B cell (primary cell): ENCODE results near the gene PAN2. TPM values are rescaled to one million over a fixed set of nuclear protein-coding genes. Genes with fewer than 3 reads are reported as not detected.

Experiments
- ATAC-seq: fragments of 200-7000 bp; cut with Tn5 transposase; one replicate; pipeline ENCODE4 v1.10.0; 2021; ENCODE audit warnings: low read depth, mild to moderate bottlenecking, moderate number of reproducible peaks, moderate library complexity
- CTCF ChIA-PET: fragments of 350-600 bp; sonication (Branson Sonifier 250); formaldehyde crosslinking; loops from one replicate; lab custom pipeline; 2021; ENCODE audit warnings: antibody characterized with exemption, inconsistent platforms; lab: Charles Lee
- POLR2A ChIA-PET: fragments of 350-600 bp; sonication (Branson Sonifier 250); formaldehyde crosslinking; loops from one replicate; lab custom pipeline; 2021; ENCODE audit warnings: antibody characterized with exemption; lab: Charles Lee
- DNase-seq: peaks from one replicate; pipeline ENCODE4 v3.0.0; 2013
- H2AFZ ChIP-seq: 2 replicates; pipeline ENCODE4 v1.6.1; 2012; ENCODE audit warnings: mild to moderate bottlenecking, low read depth, low read length; ENCODE audit not compliant: insufficient read depth, poor library complexity, severe bottlenecking
- H3K27ac ChIP-seq, 2 donors: 1 replicate in 1 of 2; 2 replicates in 1 of 2; pipeline ENCODE4 v1.5.1; 2012 to 2013; ENCODE audit warnings: low read length in 2 of 2, mild to moderate bottlenecking in 2 of 2, moderate library complexity in 1 of 2
- H3K27me3 ChIP-seq, 4 experiments: fragments of 200-600 bp in 1 of 4; sonication (generic) in 1 of 4; replicated peaks in 1 of 4; 1 replicate in 2 of 4; 2 replicates in 2 of 4; pipeline versions ENCODE4 v1.6.1 to v1.7.0; 2013 to 2016; ENCODE audit warnings: low read length in 3 of 4, mild to moderate bottlenecking in 2 of 4, mixed read lengths in 1 of 4, moderate library complexity in 1 of 4; ENCODE audit not compliant: insufficient read depth in 4 of 4, control insufficient read depth in 3 of 4; ENCODE audit errors: control extremely low read depth in 1 of 4
- H3K36me3 ChIP-seq, 2 experiments: replicated peaks in 1 of 2; 1 replicate in 1 of 2; 2 replicates in 1 of 2; pipeline versions ENCODE4 v1.6.1 to v1.7.1; 2013; ENCODE audit warnings: low read length in 1 of 2; ENCODE audit not compliant: insufficient read depth in 2 of 2, control insufficient read depth in 1 of 2; ENCODE audit errors: control extremely low read depth in 1 of 2, extremely low read depth in 1 of 2
- H3K4me1 ChIP-seq, 2 donors: fragments of 200-600 bp in 1 of 2; sonication (generic) in 1 of 2; 1 replicate in 1 of 2; 2 replicates in 1 of 2; pipeline versions ENCODE4 v1.5.1 to v1.6.1; 2013 to 2017; ENCODE audit warnings: low read length in 2 of 2; ENCODE audit not compliant: control insufficient read depth in 2 of 2, insufficient read depth in 2 of 2
- H3K4me2 ChIP-seq: replicated peaks from 2 replicates; pipeline ENCODE3; 2012; ENCODE audit warnings: mild to moderate bottlenecking, low read depth, low read length; ENCODE audit not compliant: poor library complexity, severe bottlenecking
- H3K4me3 ChIP-seq, 5 experiments: fragments of 200-600 bp in 1 of 5; sonication (generic) in 1 of 5; 1 replicate in 3 of 5; 2 replicates in 2 of 5; pipeline versions ENCODE4 v1.5.1 to v1.7.0; 2011 to 2016; ENCODE audit warnings: low read length in 4 of 5, mild to moderate bottlenecking in 4 of 5, low read depth in 2 of 5, control low read depth in 1 of 5, moderate library complexity in 1 of 5; ENCODE audit not compliant: insufficient read depth in 1 of 5; ENCODE audit errors: control extremely low read depth in 1 of 5, extremely low read depth in 1 of 5
- H3K79me2 ChIP-seq: fragments of 200-600 bp; sonication (generic); one replicate; pipeline ENCODE4 v1.6.0; 2016; ENCODE audit warnings: low read length; ENCODE audit not compliant: control insufficient read depth, insufficient read depth
- H3K9ac ChIP-seq: fragments of 200-600 bp; sonication (generic); 2 replicates; pipeline ENCODE4 v1.6.1; 2017; ENCODE audit warnings: mild to moderate bottlenecking, low read length, moderate library complexity
- H3K9me3 ChIP-seq, 3 donors: one replicate each; pipeline versions ENCODE4 v1.6.1 to v1.7.1; 2013; ENCODE audit warnings: low read length in 2 of 3; ENCODE audit not compliant: control insufficient read depth in 2 of 3, insufficient read depth in 1 of 3; ENCODE audit errors: control extremely low read depth in 1 of 3
- H4K20me1 ChIP-seq: 2 replicates; pipeline ENCODE4 v1.6.0; 2012; ENCODE audit warnings: mild to moderate bottlenecking, low read length; ENCODE audit not compliant: insufficient read depth, control insufficient read depth, poor library complexity, severe bottlenecking
- H3K27ac Mint-ChIP-seq: one replicate; pipeline ENCODE4 v1.8.0; 2021; ENCODE audit warnings: mixed read lengths
- H3K27me3 Mint-ChIP-seq: one replicate; pipeline ENCODE4 v1.8.0; 2021; ENCODE audit warnings: mixed read lengths
- H3K4me1 Mint-ChIP-seq: one replicate; pipeline ENCODE4 v1.8.0; 2021; ENCODE audit warnings: mixed read lengths
- H3K4me3 Mint-ChIP-seq: one replicate; pipeline ENCODE4 v1.8.0; 2021; ENCODE audit warnings: mixed read lengths
- H3K9me3 Mint-ChIP-seq: one replicate; pipeline ENCODE4 v1.8.0; 2022; ENCODE audit warnings: mixed read lengths; ENCODE audit not compliant: insufficient read depth
- EZH2 ChIP-seq: IDR thresholded peaks from 2 replicates; pipeline ENCODE4 v1.6.1; 2012; ENCODE audit warnings: borderline replicate concordance, low read depth, mild to moderate bottlenecking, moderate library complexity, low read length; ENCODE audit not compliant: insufficient read depth, poor library complexity, severe bottlenecking
- WGBS: methylation state at CpG from one replicate; pipeline ENCODE4 v1.1.5; 2013; ENCODE audit warnings: missing lambda C conversion rate; ENCODE audit not compliant: insufficient coverage; 5-methylcytosine and 5-hydroxymethylcytosine counted together
- intact Hi-C: fragments of 100-400 bp; cut with micrococcal nuclease; formaldehyde crosslinking; loops from one replicate; pipeline ENCODE4 v1.10.0; 2022
- polyA plus RNA-seq: library from polyadenylated mRNA; depleted of rRNA; stranded (reverse); fragments of >200 nt; gene quantifications from 2 replicates; pipeline ENCODE4 v1.2.3, GENCODE V29; 2012
- total RNA-seq, 2 donors: library from RNA; stranded (reverse); fragments of 120-200 nt in 1 of 2; gene quantifications; 1 replicate in 1 of 2; 2 replicates in 1 of 2; pipeline versions ENCODE4 v1.2.3 to v1.2.4, GENCODE V29; 2013 to 2022
- TF ChIP-seq, protein P1 (sequence below): fragments of 200-600 bp; IDR thresholded peaks from one replicate; pipeline ENCODE4 v1.8.0; 2022; ENCODE audit warnings: antibody characterized with exemption, mild to moderate bottlenecking

Gene PAN2
- total and polyA plus RNA-seq, 2 donors (not counting 1 experiment from before 2014, with no cell fraction given) = 211 to 230 TPM

DNA sequence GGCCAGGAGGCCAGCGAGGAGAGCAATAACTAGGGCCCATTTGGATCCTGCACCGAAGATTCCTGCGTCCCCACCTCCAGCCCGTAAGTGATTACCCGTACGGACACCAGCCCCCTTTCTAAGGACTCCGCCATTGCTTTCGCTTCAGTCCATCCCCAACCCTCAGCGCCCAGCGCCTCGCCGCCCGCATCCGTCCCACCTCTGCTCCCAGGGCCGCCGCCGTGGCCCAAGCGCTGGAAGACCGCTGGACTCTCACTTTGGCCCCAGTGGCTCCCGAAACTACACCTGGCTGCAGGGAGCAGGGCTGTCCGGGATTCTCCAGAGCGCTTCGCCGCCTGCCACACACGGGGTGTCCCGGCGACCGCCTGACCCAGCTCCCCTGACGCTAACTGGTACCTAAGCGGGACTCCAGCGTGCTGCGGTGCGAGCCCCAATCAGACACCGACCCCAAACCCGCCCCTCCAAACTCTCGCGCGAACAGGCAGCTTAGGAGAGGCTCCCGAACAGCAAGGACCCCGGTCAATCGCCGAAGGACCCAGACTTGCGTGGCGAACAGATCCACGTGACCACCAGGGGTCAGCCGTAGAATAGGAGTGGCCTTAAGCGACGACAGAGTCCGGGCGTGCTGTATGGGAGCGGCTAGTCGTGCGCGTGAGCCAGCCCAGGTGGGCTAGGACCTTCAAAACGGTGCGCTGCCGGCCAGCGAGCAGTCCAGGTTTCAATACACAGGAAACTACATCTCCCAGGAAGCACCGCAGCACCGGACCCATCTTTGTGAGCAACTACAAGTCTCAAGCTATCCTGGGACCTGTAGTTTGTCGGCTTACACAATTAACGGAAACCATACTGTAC lies 18.0 kb downstream of the PAN2 start, which contains the start of gene CNPY2:
CNPY2 (minus strand) TSS at position 367 of the 852 bp plus-strand sequence. CDS start 771 bp downstream, outside the sequence.
- Histone ChIP-seq H3K4me3 (peak within 1 kb of the TSS; percentile 78 to 94 (median 91)), H3K4me2 (peak within 1 kb of the TSS; percentile 91), H3K79me2 (peaks cover 20% of the 10 kb centered on the region), H3K36me3 (peaks cover 8 to 23% of the 10 kb centered on the region in 2 experiments), H3K27me3 (no peaks in the 10 kb centered on the region), H3K27ac (peak within 1 kb of the TSS; percentile 67 to 90), H2AFZ (peak within 1 kb of the TSS; percentile 95), H3K9ac (peak within 1 kb of the TSS; percentile 82), H4K20me1 (no peaks in the 10 kb centered on the region), H3K9me3 (no peaks in the 10 kb centered on the region), H3K4me1 (peaks cover 12 to 15% of the 10 kb centered on the region in 2 donors)
- ChIA-PET POLR2A (interaction anchor here (0.7 to 2.3 kb wide), 23 partner anchors 9 to 199 kb away, joined by 3 to 12 read pairs (median 4); partner anchors contain the start of genes APOF, COQ10A, GLS2 and IL23A), CTCF (interaction anchor here (0.6 to 4.8 kb wide), 21 partner anchors 9 to 320 kb away, joined by 3 to 44 read pairs (median 4); partner anchors contain the start of genes COQ10A, IL23A, PAN2 and RNF41)
- H3K27me3 Mint-ChIP-seq = no peaks in the 10 kb centered on the region
- H3K9me3 Mint-ChIP-seq = no peaks in the 10 kb centered on the region
- under 1% methylated on average over 62 of the region's 62 CpGs for WGBS
- H3K4me3 Mint-ChIP-seq = peak within 1 kb of the TSS; percentile 99
- peaks cover 10% of the 10 kb centered on the region for H3K4me1 Mint-ChIP-seq
- ATAC-seq (peak; percentile 86), DNase-seq (peak; percentile 99)
- intact Hi-C loops = loop anchor here (1.0 to 5.0 kb wide), 12 partner anchors 16 to 1206 kb away; partner anchors contain the start of genes CS, DDIT3, MBD6 and ORMDL2
- peak within 1 kb of the TSS; percentile 99 for H3K27ac Mint-ChIP-seq
- TF ChIP-seq EZH2 = no peak
- TF ChIP-seq, protein P1, sequence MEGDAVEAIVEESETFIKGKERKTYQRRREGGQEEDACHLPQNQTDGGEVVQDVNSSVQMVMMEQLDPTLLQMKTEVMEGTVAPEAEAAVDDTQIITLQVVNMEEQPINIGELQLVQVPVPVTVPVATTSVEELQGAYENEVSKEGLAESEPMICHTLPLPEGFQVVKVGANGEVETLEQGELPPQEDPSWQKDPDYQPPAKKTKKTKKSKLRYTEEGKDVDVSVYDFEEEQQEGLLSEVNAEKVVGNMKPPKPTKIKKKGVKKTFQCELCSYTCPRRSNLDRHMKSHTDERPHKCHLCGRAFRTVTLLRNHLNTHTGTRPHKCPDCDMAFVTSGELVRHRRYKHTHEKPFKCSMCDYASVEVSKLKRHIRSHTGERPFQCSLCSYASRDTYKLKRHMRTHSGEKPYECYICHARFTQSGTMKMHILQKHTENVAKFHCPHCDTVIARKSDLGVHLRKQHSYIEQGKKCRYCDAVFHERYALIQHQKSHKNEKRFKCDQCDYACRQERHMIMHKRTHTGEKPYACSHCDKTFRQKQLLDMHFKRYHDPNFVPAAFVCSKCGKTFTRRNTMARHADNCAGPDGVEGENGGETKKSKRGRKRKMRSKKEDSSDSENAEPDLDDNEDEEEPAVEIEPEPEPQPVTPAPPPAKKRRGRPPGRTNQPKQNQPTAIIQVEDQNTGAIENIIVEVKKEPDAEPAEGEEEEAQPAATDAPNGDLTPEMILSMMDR = no peak
